ENCODE data around the gene MAP2K2.

Gene MAP2K2

GRCh38 chr19:4043966-4044715 is 79.8 kb downstream of the MAP2K2 start:
- DNase-seq (ENCODE audit: low read depth in 2 of 2) = no peak

GRCh38 chr19:4043401-4043800 is 80.5 kb downstream of the MAP2K2 start:
- no peak for DNase-seq (ENCODE audit: low read depth in 2 of 2)

- no peak for DNase-seq (ENCODE audit: low read depth in 2 of 2)
Observed at GRCh38 chr19:4042731-4043082, 81.2 kb downstream of the MAP2K2 start.

- DNase-seq (ENCODE audit: low read depth in 2 of 2) = no peak
Observed at GRCh38 chr19:4042064-4042730, 81.7 kb downstream of the MAP2K2 start.

Measured in stimulated activated CD8-positive, alpha-beta memory T cell treated with anti-CD3 and anti-CD28 coated beads, Interleukin-2, amount 100 ng/mL, for 48 hours (primary cell).